Dermis microvascular lymphatic vessel endothelial cell (primary cell): Measurements from ENCODE around the gene IL34. TPM values are rescaled to one million over a fixed set of nuclear protein-coding genes. Genes with fewer than 3 reads are reported as not detected.

ENCODE experiments used
- DNase-seq, 2 donors: peaks; one replicate each; pipeline versions ENCODE4 v3.0.0 to v3.0.0-alpha.2; 2010; ENCODE audit warnings: low read depth in 2 of 2
- total RNA-seq: library from RNA; depleted of rRNA; stranded (reverse); fragments of >200 nt; gene quantifications from 2 replicates; pipeline ENCODE4 v1.2.1, GENCODE V29; 2014

Gene IL34
- total RNA-seq, 1 donor from 2014 or later: 4.9 TPM

- no peak for DNase-seq
Observed at GRCh38 chr16:70687671-70688245, 41.4 kb downstream of the IL34 start.

GRCh38 chr16:70688246-70688742, 41.9 kb downstream of the IL34 start:
- DNase-seq: peak; percentile 26 to 88

GRCh38 chr16:70689035-70689969, 42.9 kb downstream of the IL34 start:
- DNase-seq: no peak

GRCh38 chr16:70689970-70690891, 43.9 kb downstream of the IL34 start:
- no peak for DNase-seq

GRCh38 chr16:70691223-70692129, 45.1 kb downstream of the IL34 start:
- peak; percentile 59 to 82 for DNase-seq

GRCh38 chr16:70692130-70692872, 45.9 kb downstream of the IL34 start:
- DNase-seq: no peak

GRCh38 chr16:70692873-70693671, 46.7 kb downstream of the IL34 start:
- DNase-seq: no peak

GRCh38 chr16:70694088-70694867, 47.9 kb downstream of the IL34 start:
- DNase-seq: no peak

- DNase-seq: no peak
Observed at GRCh38 chr16:70694868-70695218, 48.5 kb downstream of the IL34 start.

GRCh38 chr16:70695331-70696070, 49.1 kb downstream of the IL34 start:
- peak; percentile 79 to 85 for DNase-seq

GRCh38 chr16:70696355-70696754, 50.0 kb downstream of the IL34 start:
- DNase-seq: no peak

- peak in 1 of 2 donors; percentile 35 for DNase-seq
Observed at GRCh38 chr16:70696952-70697593, 50.7 kb downstream of the IL34 start.

GRCh38 chr16:70697594-70698170, 51.3 kb downstream of the IL34 start:
- no peak for DNase-seq

GRCh38 chr16:70698901-70699300, 52.5 kb downstream of the IL34 start:
- DNase-seq: no peak

GRCh38 chr16:70699696-70700095, 53.3 kb downstream of the IL34 start:
- no peak for DNase-seq

- DNase-seq: no peak
Observed at GRCh38 chr16:70700101-70701020, 54.0 kb downstream of the IL34 start.
